A172 (cell line): ENCODE results near the gene SLC9A4. TPM values are rescaled to one million over a fixed set of nuclear protein-coding genes. Genes with fewer than 3 reads are reported as not detected.

Experiments
- DNase-seq: peaks from one replicate; pipeline ENCODE4 v3.0.0-alpha.2; 2015; ENCODE audit warnings: low spot score
- total RNA-seq: library from RNA; depleted of rRNA; stranded (reverse); fragments of >200 nt; shearing (Covaris generic); gene quantifications from 2 replicates; pipeline ENCODE4 v1.2.3, GENCODE V29; 2014

The SLC9A4 gene
- total RNA-seq, 1 experiment from 2014 or later = 0.31 TPM

- no peak for DNase-seq
Measured at GRCh38 chr2:102455061-102455670, 17.9 kb upstream of the SLC9A4 start.

- no peak for DNase-seq
Measured at GRCh38 chr2:102460467-102460866, 12.6 kb upstream of the SLC9A4 start.

GRCh38 chr2:102461188-102461587 is 11.8 kb upstream of the SLC9A4 start:
- DNase-seq = no peak

- DNase-seq = no peak
Measured at GRCh38 chr2:102463160-102463559, 9.9 kb upstream of the SLC9A4 start.

GRCh38 chr2:102470168-102470567 is 2.9 kb upstream of the SLC9A4 start:
- no peak for DNase-seq

- no peak for DNase-seq
Measured at GRCh38 chr2:102473631-102474030, 605 bp downstream of the SLC9A4 start.

- DNase-seq = no peak
Measured at GRCh38 chr2:102474785-102475184, 1.8 kb downstream of the SLC9A4 start.

GRCh38 chr2:102478686-102479470 is 5.9 kb downstream of the SLC9A4 start:
- no peak for DNase-seq

GRCh38 chr2:102480285-102481195 is 7.5 kb downstream of the SLC9A4 start:
- no peak for DNase-seq

GRCh38 chr2:102481931-102482330 is 8.9 kb downstream of the SLC9A4 start:
- DNase-seq = no peak

GRCh38 chr2:102483086-102483485 is 10.1 kb downstream of the SLC9A4 start:
- no peak for DNase-seq

GRCh38 chr2:102484310-102485061 is 11.5 kb downstream of the SLC9A4 start:
- no peak for DNase-seq

- no peak for DNase-seq
Measured at GRCh38 chr2:102485147-102485785, 12.2 kb downstream of the SLC9A4 start.

GRCh38 chr2:102486941-102487702 is 14.1 kb downstream of the SLC9A4 start:
- DNase-seq = no peak

GRCh38 chr2:102487761-102488462 is 14.9 kb downstream of the SLC9A4 start:
- DNase-seq = peak; percentile 86

- no peak for DNase-seq
Measured at GRCh38 chr2:102489646-102490045, 16.6 kb downstream of the SLC9A4 start.

GRCh38 chr2:102492006-102492405 is 19.0 kb downstream of the SLC9A4 start:
- no peak for DNase-seq

- no peak for DNase-seq
Measured at GRCh38 chr2:102494570-102494969, 21.5 kb downstream of the SLC9A4 start.

GRCh38 chr2:102498414-102498813 is 25.4 kb downstream of the SLC9A4 start:
- no peak for DNase-seq

GRCh38 chr2:102499558-102499957 is 26.5 kb downstream of the SLC9A4 start:
- DNase-seq = no peak
